Retinal pigment epithelial cell (primary cell): ENCODE results near the gene PDIA4.
"Not testable (repeated sequence)": the region's sequence is repeated elsewhere in the genome, so short reads cannot be mapped to it uniquely, and the experiment has no call there.

Experiments
- DNase-seq: peaks from one replicate; pipeline ENCODE4 v3.0.0-alpha.2; 2010; ENCODE audit warnings: low read depth
- H3K4me3 ChIP-seq: 2 replicates; pipeline ENCODE4 v1.5.1; 2011; ENCODE audit warnings: mild to moderate bottlenecking, low read length, control low read depth, moderate library complexity
- TF ChIP-seq, protein P1 (sequence below): conservative IDR thresholded peaks from 2 replicates; pipeline ENCODE4 v1.5.1; 2011; ENCODE audit warnings: low read depth, low read length, control low read depth, inconsistent platforms

Gene PDIA4

GRCh38 chr7:149053384-149053783 lies 25.1 kb upstream of the PDIA4 start:
- DNase-seq = no peak
- TF ChIP-seq, protein P1, sequence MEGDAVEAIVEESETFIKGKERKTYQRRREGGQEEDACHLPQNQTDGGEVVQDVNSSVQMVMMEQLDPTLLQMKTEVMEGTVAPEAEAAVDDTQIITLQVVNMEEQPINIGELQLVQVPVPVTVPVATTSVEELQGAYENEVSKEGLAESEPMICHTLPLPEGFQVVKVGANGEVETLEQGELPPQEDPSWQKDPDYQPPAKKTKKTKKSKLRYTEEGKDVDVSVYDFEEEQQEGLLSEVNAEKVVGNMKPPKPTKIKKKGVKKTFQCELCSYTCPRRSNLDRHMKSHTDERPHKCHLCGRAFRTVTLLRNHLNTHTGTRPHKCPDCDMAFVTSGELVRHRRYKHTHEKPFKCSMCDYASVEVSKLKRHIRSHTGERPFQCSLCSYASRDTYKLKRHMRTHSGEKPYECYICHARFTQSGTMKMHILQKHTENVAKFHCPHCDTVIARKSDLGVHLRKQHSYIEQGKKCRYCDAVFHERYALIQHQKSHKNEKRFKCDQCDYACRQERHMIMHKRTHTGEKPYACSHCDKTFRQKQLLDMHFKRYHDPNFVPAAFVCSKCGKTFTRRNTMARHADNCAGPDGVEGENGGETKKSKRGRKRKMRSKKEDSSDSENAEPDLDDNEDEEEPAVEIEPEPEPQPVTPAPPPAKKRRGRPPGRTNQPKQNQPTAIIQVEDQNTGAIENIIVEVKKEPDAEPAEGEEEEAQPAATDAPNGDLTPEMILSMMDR = no peak
- H3K4me3 ChIP-seq = no peak overlapping the region

DNA sequence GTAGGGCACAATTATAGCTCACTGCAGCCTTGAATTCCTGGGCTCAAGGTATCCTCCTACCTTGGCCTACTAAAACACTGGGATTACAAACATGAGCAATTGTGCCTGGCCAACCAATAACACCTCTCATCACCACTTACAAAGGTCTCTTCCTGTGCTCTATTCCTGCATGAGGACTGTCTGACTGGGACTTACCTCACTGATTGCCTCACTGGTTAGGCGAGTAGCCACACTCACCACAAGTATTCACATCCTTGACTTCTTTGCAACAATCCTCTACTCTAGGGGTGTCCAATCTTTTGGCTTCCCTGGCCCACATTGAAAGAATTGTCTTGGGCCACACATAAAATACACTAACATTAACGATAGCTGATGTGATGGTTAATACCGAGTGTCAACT lies 22.6 kb upstream of the PDIA4 start:
- no peak for DNase-seq
- TF ChIP-seq, protein P1 = no peak
- H3K4me3 ChIP-seq = no peak overlapping the region

- no peak overlapping the region for H3K4me3 ChIP-seq
- no peak for DNase-seq
- TF ChIP-seq, protein P1 = no peak
Measured at GRCh38 chr7:149048805-149049204, 20.5 kb upstream of the PDIA4 start.

- no peak overlapping the region for H3K4me3 ChIP-seq
- no peak for DNase-seq
- TF ChIP-seq, protein P1 = no peak
Measured at GRCh38 chr7:149046416-149046815, 18.1 kb upstream of the PDIA4 start.

DNA sequence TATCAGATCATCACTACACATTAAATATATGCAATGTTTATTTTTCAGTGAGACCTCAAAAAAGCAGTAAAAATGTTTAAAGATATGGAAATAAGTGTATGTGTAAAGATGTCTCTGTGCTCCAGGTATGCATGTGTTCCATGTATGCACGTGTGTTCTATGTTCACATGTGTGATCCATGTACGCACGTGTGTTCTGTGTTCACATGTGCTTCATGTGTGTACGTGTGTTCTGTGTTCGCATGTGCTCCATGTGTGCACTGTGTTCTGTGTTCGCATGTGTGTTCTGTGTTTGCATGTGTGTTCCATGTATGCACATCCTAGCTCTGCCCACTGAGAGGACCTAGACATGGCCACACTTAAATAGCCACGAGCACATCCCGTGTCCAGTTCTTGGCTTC lies 15.6 kb upstream of the PDIA4 start:
- TF ChIP-seq, protein P1 = no peak
- no peak overlapping the region for H3K4me3 ChIP-seq
- DNase-seq = no peak

DNA sequence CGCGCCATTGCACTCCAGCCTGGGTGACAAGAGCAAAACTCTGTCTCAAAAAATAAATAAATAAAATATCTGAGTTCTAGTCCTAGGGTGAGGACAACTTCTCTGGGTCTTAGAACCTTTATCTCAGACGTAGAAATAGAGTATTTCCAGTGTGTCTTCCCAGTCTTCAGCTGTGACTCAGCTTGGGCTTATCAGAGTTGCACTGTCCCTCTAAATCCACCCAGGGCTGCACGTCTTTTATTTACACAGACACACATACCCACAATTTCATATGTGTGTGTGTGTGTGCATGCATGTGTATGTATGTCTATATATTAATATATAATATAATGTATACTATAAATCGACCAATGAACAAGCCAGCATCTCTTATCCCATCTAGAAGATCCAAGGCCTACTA lies 13.0 kb upstream of the PDIA4 start:
- H3K4me3 ChIP-seq = no peak overlapping the region
- DNase-seq = no peak
- TF ChIP-seq, protein P1 = no peak

DNA sequence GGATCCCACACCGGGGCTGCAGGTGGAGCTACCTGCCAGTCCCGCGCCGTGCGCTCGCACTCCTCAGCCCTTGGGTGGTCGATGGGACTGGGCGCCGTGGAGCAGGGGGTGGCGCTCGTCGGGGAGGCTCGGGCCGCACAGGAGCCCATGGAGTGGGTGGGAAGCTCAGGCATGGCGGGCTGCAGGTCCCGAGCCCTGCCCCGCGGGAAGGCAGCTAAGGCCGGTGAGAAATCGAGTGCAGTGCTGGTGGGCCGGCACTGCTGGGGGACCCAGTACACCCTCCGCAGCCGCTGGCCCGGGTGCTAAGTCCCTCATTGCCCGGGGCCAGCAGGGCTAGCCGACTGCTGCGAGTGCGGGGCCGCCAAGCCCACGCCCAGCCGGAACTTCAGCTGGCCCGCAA lies 10.3 kb upstream of the PDIA4 start:
- H3K4me3 ChIP-seq = not testable (repeated sequence)

GRCh38 chr7:149036676-149037075 lies 8.4 kb upstream of the PDIA4 start:
- TF ChIP-seq, protein P1 = no peak
- no peak for DNase-seq
- no peak overlapping the region for H3K4me3 ChIP-seq

More for the DNA sequence above, 10.3 kb upstream of the PDIA4 start:
- not testable (repeated sequence) for DNase-seq
